PC-9 (cell line): ENCODE results near the gene PRRC2A. TPM values are rescaled to one million over a fixed set of nuclear protein-coding genes. Genes with fewer than 3 reads are reported as not detected.

ENCODE experiments used
- BruUV-seq: library from RNA; stranded (reverse); fragments of 400-500 nt; replicated peaks from 2 replicates; lab custom pipeline; 2021; lab: Mats Ljungman, UMichigan
- CTCF ChIA-PET: fragments of 300-600 bp; sonication (Branson Sonifier 250); formaldehyde crosslinking; loops from one replicate; lab custom pipeline; 2022; ENCODE audit warnings: antibody characterized with exemption; lab: Charles Lee
- POLR2A ChIA-PET: fragments of 300-600 bp; sonication (Branson Sonifier 250); formaldehyde crosslinking; loops from one replicate; lab custom pipeline; 2022; ENCODE audit warnings: antibody characterized with exemption; ENCODE audit not compliant: unreplicated experiment; lab: Charles Lee
- DNase-seq, 2 experiments: peaks; one replicate each; pipeline versions ENCODE4 v3.0.0 to v3.0.0-alpha.2; 2015 to 2022; ENCODE audit warnings: mixed read lengths in 1 of 2
- H2AFZ ChIP-seq: fragments of 200-600 bp; sonication (generic); 2 replicates; pipeline ENCODE4 v1.8.1; 2017; ENCODE audit warnings: antibody characterized with exemption
- H3F3A ChIP-seq: fragments of 200-600 bp; sonication (generic); 2 replicates; pipeline ENCODE4 v1.8.1; 2017; ENCODE audit warnings: antibody characterized with exemption, mild to moderate bottlenecking, low read depth; ENCODE audit not compliant: insufficient read depth
- H3K27ac ChIP-seq: fragments of 200-600 bp; sonication (generic); 2 replicates; pipeline ENCODE4 v1.6.1; 2016; ENCODE audit warnings: mixed run types
- H3K27me3 ChIP-seq: fragments of 200-600 bp; sonication (generic); 2 replicates; pipeline ENCODE4 v1.6.1; 2016; ENCODE audit warnings: low read depth, mixed run types; ENCODE audit not compliant: insufficient read depth
- H3K36me3 ChIP-seq: fragments of 200-600 bp; sonication (generic); 2 replicates; pipeline ENCODE4 v1.6.1; 2016; ENCODE audit warnings: low read depth, mixed run types
- H3K4me1 ChIP-seq: fragments of 200-600 bp; sonication (generic); replicated peaks from 2 replicates; pipeline ENCODE4 v1.6.1; 2016; ENCODE audit warnings: mixed run types; ENCODE audit not compliant: insufficient read depth
- H3K4me2 ChIP-seq: fragments of 200-600 bp; sonication (generic); 2 replicates; pipeline ENCODE4 v1.6.1; 2017; ENCODE audit warnings: mixed run types
- H3K4me3 ChIP-seq: fragments of 200-600 bp; sonication (generic); 2 replicates; pipeline ENCODE4 v1.6.1; 2016; ENCODE audit warnings: mixed run types
- H3K79me2 ChIP-seq: fragments of 200-600 bp; sonication (generic); 2 replicates; pipeline ENCODE4 v1.6.1; 2017; ENCODE audit warnings: low read depth, mixed run types
- H3K9me2 ChIP-seq: fragments of 200-600 bp; sonication (generic); 2 replicates; pipeline ENCODE4 v1.8.1; 2017; ENCODE audit warnings: mild to moderate bottlenecking; ENCODE audit not compliant: insufficient read depth
- H3K9me3 ChIP-seq: fragments of 200-600 bp; sonication (generic); 2 replicates; pipeline ENCODE4 v1.8.1; 2016; ENCODE audit warnings: low read depth; ENCODE audit not compliant: insufficient read depth
- H4K20me1 ChIP-seq: fragments of 200-600 bp; sonication (generic); 2 replicates; pipeline ENCODE4 v1.8.1; 2017; ENCODE audit not compliant: insufficient read depth
- EZH2 ChIP-seq: fragments of 200-600 bp; sonication (generic); IDR thresholded peaks from 2 replicates; pipeline ENCODE4 v1.8.0; 2017; ENCODE audit warnings: antibody characterized with exemption, low read depth
- intact Hi-C: fragments of 100-400 bp; cut with micrococcal nuclease; formaldehyde crosslinking; loops from one replicate; pipeline ENCODE4 v1.10.0; 2022; ENCODE audit not compliant: unreplicated experiment
- total RNA-seq: library from RNA; stranded (reverse); gene quantifications from 2 replicates; pipeline ENCODE4 v1.2.3, GENCODE V29; 2021
- TF ChIP-seq, protein P1 (sequence below): fragments of 200-600 bp; sonication (generic); conservative IDR thresholded peaks from 2 replicates; pipeline ENCODE4 v1.6.1; 2017; ENCODE audit warnings: mixed run types, antibody characterized with exemption, mild to moderate bottlenecking, moderate library complexity

The PRRC2A gene
- total RNA-seq, 1 experiment from 2014 or later: 192 TPM

DNA sequence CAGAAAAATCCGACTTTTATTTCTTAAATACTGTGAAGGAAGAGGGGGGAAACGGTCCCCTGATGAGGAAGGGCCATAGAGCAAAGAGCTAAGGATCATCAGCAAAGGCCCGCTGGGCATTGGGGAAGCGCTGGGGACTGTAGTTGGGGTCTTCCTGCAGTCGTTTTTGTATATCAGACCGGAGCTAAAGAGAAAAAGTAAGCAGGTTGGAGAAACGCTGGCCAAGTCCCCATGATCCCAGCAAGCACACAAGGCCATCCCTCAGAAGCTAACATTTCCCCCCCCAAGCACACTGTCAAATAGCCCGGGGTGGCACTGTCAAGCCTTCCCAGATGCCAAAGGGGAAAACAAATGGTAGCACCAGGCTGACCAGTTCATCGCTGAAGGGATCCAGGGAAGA lies 18.5 kb downstream of the PRRC2A start:
- Histone ChIP-seq H3K4me3 (no peak overlapping the region), H3K27ac (no peak overlapping the region), H3K79me2 (no peaks in the 10 kb centered on the region), H4K20me1 (peaks cover 17% of the 10 kb centered on the region; the same call in 1 of the 2 replicates), H3F3A (peaks cover 63% of the 10 kb centered on the region), H2AFZ (no peak overlapping the region), H3K9me2 (no peaks in the 10 kb centered on the region), H3K36me3 (0 out of 2 replicates have a peak, but pooled peaks cover 15% of the 10 kb centered on the region), H3K9me3 (no peaks in the 10 kb centered on the region), H3K27me3 (no peaks in the 10 kb centered on the region), H3K4me2 (no peak overlapping the region), H3K4me1 (no peaks in the 10 kb centered on the region)
- BruUV-seq: no TSS peak
- ChIA-PET CTCF (no interaction called here), POLR2A (interaction anchor here (0.7 kb wide), 1 partner anchor 125 kb away, joined by 3 read pairs; no protein-coding TSS in a partner anchor)
- DNase-seq: no peak
- intact Hi-C loops: loop anchor here (2.0 kb wide), 1 partner anchor 18 kb away; the partner anchor contains the start of gene PRRC2A
- TF ChIP-seq, protein P1, sequence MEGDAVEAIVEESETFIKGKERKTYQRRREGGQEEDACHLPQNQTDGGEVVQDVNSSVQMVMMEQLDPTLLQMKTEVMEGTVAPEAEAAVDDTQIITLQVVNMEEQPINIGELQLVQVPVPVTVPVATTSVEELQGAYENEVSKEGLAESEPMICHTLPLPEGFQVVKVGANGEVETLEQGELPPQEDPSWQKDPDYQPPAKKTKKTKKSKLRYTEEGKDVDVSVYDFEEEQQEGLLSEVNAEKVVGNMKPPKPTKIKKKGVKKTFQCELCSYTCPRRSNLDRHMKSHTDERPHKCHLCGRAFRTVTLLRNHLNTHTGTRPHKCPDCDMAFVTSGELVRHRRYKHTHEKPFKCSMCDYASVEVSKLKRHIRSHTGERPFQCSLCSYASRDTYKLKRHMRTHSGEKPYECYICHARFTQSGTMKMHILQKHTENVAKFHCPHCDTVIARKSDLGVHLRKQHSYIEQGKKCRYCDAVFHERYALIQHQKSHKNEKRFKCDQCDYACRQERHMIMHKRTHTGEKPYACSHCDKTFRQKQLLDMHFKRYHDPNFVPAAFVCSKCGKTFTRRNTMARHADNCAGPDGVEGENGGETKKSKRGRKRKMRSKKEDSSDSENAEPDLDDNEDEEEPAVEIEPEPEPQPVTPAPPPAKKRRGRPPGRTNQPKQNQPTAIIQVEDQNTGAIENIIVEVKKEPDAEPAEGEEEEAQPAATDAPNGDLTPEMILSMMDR: no peak
- TF ChIP-seq EZH2: no peak

DNA sequence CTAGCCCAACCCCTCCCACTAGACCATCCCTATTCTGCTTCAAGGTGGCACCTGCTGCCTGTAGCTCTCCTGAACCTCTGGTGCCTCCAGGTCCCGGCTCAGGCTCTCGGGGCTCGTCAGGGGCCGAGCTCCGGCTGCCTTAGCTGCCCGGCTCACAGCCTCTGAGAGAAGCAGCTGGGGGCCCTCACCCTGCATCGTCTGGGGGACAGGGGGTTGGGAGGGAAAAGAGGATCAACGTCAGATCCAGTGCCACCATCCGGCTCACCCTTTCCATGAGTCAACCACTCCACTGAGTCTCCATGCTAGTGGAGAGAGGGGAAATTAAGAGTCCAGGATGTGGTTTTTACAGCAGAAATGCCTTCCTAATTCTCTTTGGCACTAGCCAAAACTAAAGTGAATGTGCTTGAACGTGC lies 18.9 kb downstream of the PRRC2A start:
- Histone ChIP-seq H3K9me2 (no peaks in the 10 kb centered on the region), H4K20me1 (peaks cover 17% of the 10 kb centered on the region; the same call in 1 of the 2 replicates), H3K4me1 (no peaks in the 10 kb centered on the region), H3K4me2 (no peak overlapping the region), H3K9me3 (no peaks in the 10 kb centered on the region), H2AFZ (no peak overlapping the region), H3K4me3 (no peak overlapping the region), H3F3A (peaks cover 59% of the 10 kb centered on the region), H3K36me3 (0 out of 2 replicates have a peak, but pooled peaks cover 15% of the 10 kb centered on the region), H3K27me3 (no peaks in the 10 kb centered on the region), H3K27ac (no peak overlapping the region), H3K79me2 (no peaks in the 10 kb centered on the region)
- TF ChIP-seq EZH2: no peak
- TF ChIP-seq, protein P1: no peak
- CTCF ChIA-PET: no interaction called here
- POLR2A ChIA-PET: no interaction called here
- BruUV-seq: no TSS peak
- no peak for DNase-seq
- intact Hi-C loops: loop anchor here (2.0 kb wide), 1 partner anchor 19 kb away; the partner anchor contains the start of gene PRRC2A

DNA sequence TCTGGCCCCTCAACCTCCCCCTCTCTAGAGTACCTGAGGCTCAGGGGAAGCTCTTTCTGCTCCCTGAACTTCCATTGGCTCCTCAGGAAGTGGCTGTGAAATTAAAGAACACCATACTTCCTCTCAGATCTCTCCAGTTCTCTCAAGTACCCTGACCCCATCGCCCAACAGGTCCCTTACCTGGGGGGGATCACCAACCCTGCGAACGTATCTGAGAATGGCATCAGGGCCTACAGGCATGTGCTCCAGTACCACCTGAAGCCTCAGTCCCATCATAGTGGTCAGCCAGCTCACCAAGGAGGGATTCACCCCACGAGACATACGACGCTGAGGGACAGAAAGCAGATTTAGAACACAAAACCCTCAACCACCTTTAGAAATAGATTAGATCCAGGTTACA lies 20.1 kb downstream of the PRRC2A start:
- Histone ChIP-seq H3F3A (peaks cover 47% of the 10 kb centered on the region; the same call in 1 of the 2 replicates), H3K79me2 (no peaks in the 10 kb centered on the region), H3K9me3 (no peaks in the 10 kb centered on the region), H3K27me3 (no peaks in the 10 kb centered on the region), H3K27ac (no peak overlapping the region), H3K4me1 (no peaks in the 10 kb centered on the region), H2AFZ (no peak overlapping the region), H3K4me2 (no peak overlapping the region), H3K4me3 (no peak overlapping the region), H4K20me1 (peaks cover 17% of the 10 kb centered on the region; the same call in 1 of the 2 replicates), H3K36me3 (peaks cover 20% of the 10 kb centered on the region), H3K9me2 (no peaks in the 10 kb centered on the region)
- intact Hi-C loops: no loop called here
- DNase-seq: no peak
- TF ChIP-seq, protein P1: no peak
- TF ChIP-seq EZH2: no peak
- BruUV-seq: TSS peak; percentile 15
- ChIA-PET CTCF (interaction anchor here (0.6 kb wide), 1 partner anchor 88 kb away, joined by 6 read pairs; no protein-coding TSS in a partner anchor), POLR2A (interaction anchor here (0.5 kb wide), 1 partner anchor 8 kb away, joined by 3 read pairs; no protein-coding TSS in a partner anchor)
